ENCODE data around the gene SLC38A8.

The SLC38A8 gene

DNA sequence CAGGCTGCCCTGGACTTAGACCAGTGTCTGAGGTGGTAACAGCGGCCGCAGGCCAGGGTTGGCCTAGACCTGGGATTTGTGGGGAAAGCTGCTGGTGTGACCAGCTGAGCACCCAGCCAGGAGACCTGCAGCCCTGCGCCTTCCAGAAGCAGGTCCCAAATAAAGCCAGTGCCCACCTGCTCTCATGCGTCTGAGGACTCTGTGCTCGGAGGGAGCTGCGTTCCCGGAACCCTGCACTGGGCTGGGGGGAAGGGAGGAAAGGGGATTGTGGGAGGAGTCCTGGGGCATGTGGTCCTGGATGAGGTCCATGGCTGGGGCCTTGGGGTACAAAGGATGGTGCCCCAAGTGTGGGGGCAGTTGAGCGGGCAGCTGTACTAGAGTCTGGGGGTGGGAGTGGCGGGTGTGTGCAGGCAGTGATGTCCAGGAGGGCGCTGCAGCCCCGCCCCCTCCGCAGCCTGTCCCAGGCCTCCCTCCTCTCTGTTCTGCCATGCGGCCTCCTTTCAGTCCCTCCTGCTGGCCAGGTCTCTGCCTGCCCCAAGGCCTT is 76.4 kb downstream of the SLC38A8 start:
- H3K4me3 ChIP-seq (ENCODE audit: low read depth in 1 of 2, low read length in 1 of 2): no peak overlapping the region
- H3K9me3 ChIP-seq: no peaks in the 10 kb centered on the region
- H3K36me3 ChIP-seq: peaks cover 4% of the 10 kb centered on the region
- H3K27ac ChIP-seq: no peak overlapping the region
- peaks cover 0 to 4% of the 10 kb centered on the region in 2 experiments for H3K4me1 ChIP-seq (ENCODE audit: control insufficient read depth in 1 of 2, insufficient read depth in 1 of 2, low read depth in 1 of 2, low read length in 1 of 2)
- H3K27me3 ChIP-seq: peaks cover 42% of the 10 kb centered on the region
- TF ChIP-seq, protein P1, sequence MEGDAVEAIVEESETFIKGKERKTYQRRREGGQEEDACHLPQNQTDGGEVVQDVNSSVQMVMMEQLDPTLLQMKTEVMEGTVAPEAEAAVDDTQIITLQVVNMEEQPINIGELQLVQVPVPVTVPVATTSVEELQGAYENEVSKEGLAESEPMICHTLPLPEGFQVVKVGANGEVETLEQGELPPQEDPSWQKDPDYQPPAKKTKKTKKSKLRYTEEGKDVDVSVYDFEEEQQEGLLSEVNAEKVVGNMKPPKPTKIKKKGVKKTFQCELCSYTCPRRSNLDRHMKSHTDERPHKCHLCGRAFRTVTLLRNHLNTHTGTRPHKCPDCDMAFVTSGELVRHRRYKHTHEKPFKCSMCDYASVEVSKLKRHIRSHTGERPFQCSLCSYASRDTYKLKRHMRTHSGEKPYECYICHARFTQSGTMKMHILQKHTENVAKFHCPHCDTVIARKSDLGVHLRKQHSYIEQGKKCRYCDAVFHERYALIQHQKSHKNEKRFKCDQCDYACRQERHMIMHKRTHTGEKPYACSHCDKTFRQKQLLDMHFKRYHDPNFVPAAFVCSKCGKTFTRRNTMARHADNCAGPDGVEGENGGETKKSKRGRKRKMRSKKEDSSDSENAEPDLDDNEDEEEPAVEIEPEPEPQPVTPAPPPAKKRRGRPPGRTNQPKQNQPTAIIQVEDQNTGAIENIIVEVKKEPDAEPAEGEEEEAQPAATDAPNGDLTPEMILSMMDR (IDR thresholded peaks at IDR 0.05): no peak

DNA sequence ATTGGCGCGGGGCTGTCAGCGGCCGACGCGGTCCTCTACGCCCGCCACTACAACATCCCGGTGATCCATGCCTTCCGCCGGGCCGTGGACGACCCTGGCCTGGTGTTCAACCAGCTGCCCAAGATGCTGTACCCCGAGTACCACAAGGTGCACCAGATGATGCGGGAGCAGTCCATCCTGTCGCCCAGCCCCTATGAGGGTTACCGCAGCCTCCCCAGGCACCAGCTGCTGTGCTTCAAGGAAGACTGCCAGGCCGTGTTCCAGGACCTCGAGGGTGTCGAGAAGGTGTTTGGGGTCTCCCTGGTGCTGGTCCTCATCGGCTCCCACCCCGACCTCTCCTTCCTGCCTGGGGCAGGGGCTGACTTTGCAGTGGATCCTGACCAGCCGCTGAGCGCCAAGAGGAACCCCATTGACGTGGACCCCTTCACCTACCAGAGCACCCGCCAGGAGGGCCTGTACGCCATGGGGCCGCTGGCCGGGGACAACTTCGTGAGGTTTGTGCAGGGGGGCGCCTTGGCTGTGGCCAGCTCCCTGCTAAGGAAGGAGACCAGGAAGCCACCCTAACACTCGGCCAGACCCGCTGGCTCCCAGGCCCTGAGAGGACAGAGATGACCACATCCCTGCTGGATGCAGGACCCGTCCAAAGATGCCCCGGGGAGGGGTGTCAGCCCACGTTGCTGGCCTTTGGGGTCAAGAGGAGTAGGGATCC is 77.0 kb downstream of the SLC38A8 start:
- no peak overlapping the region for H3K27ac ChIP-seq
- TF ChIP-seq, protein P1 (IDR thresholded peaks at IDR 0.05): no peak

DNA sequence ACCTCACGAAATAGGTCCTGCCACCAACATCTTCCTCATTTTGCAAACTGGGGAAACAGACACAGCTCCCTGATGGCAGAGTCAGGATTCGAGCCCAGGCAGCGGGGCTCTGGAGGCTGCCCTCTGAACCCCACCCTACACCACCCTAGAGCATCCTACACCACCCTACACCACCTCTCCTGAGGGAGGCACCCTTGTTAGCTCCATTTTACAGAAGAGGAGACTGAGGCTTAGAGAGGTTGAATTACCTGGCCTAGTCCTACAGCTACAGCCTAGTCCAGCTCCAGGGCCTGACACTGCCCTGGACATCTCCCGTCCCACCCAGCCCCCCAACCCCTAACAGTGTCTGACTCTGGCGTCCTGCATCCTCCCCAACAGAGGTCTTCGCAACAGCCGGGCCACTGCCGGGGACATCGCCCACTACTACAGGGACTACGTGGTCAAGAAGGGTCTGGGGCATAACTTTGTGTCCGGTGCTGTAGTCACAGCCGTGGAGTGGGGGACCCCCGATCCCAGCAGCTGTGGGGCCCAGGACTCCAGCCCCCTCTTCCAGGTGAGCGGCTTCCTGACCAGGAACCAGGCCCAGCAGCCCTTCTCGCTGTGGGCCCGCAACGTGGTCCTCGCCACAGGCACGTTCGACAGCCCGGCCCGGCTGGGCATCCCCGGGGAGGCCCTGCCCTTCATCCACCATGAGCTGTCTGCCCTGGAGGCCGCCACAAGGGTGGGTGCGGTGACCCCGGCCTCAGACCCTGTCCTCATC is 77.7 kb downstream of the SLC38A8 start:
- Histone ChIP-seq H3K36me3 (peaks cover 4% of the 10 kb centered on the region), H3K4me3 (ENCODE audit: low read depth in 1 of 2, low read length in 1 of 2) (no peak overlapping the region), H3K9me3 (no peaks in the 10 kb centered on the region), H3K4me1 (ENCODE audit: control insufficient read depth in 1 of 2, insufficient read depth in 1 of 2, low read depth in 1 of 2, low read length in 1 of 2) (peaks cover 0 to 4% of the 10 kb centered on the region in 2 experiments), H3K27ac (no peak overlapping the region), H3K27me3 (peaks cover 29% of the 10 kb centered on the region)
- TF ChIP-seq, protein P1 (IDR thresholded peaks at IDR 0.05): no peak

More for the DNA sequence above, 77.0 kb downstream of the SLC38A8 start:
- no peak overlapping the region for H3K4me3 ChIP-seq (ENCODE audit: low read depth in 1 of 2, low read length in 1 of 2)
- peaks cover 0 to 4% of the 10 kb centered on the region in 2 experiments for H3K4me1 ChIP-seq (ENCODE audit: control insufficient read depth in 1 of 2, insufficient read depth in 1 of 2, low read depth in 1 of 2, low read length in 1 of 2)
- H3K36me3 ChIP-seq: peaks cover 4% of the 10 kb centered on the region
- H3K9me3 ChIP-seq: no peaks in the 10 kb centered on the region
- peaks cover 36% of the 10 kb centered on the region for H3K27me3 ChIP-seq

DNA sequence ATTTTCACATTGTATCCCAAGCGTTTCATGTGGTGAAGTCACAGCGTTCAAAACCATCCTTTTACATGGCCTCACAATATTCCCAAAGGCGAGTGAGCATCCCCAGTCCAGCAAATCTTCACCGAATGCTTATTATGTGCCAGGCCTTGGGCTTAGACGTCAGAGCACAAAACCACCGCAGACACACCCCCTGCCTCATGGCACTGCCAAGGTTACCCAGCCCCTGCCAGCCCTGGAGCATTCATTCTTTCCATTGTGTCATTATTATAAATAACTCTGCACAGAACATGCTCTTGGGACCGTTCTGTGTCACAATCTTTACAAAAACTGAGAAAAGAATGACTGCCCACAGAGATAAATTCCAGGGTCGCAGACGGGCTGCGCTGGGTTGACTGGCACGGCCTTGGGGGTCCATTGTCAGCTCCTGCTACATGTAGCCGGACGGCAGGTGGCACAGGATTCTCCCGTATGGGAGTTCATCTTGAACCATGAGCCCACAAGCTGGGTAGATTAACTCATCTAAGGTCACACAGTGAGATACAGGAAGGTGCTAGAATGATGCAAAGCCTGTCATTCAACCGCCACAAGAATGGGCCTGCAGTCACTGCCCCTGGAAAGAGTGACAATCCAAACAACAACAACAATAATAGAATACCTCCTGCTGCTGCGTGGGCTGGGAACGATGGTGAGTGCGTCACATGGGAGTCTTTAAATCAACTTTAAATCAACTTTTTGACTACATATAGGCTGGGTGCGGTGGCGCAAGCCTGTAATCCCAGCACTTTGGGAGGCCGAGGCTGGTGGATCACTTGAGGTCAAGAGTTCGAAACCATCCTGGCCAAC is 79.1 kb downstream of the SLC38A8 start:
- Histone ChIP-seq H3K27me3 (peaks cover 15% of the 10 kb centered on the region), H3K4me1 (ENCODE audit: control insufficient read depth in 1 of 2, insufficient read depth in 1 of 2, low read depth in 1 of 2, low read length in 1 of 2) (peaks cover 0 to 4% of the 10 kb centered on the region in 2 experiments), H3K27ac (no peak overlapping the region), H3K9me3 (no peaks in the 10 kb centered on the region), H3K36me3 (peaks cover 4% of the 10 kb centered on the region), H3K4me3 (ENCODE audit: low read depth in 1 of 2, low read length in 1 of 2) (no peak overlapping the region)
- TF ChIP-seq, protein P1 (IDR thresholded peaks at IDR 0.05): no peak

DNA sequence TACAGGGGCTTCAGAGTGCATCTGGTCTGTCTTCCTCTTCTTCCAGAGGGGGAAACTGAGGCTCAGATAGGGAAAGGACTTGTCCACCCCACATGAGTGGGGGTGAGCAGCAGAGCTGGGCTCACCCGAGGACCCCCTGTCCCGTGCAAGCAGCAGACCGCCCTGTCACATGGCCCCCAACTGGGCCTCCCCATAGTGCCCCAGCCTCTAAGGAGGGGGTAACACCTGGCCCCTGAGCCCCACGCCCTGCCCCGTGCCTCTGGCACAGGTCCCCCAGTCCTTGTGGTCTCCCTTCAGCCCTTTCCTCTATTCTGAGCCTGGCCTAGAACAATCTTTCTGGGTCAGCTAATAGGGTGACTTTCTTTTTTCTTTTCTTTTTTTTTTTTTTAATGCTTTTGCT is 81.0 kb downstream of the SLC38A8 start:
- H3K9me3 ChIP-seq: no peaks in the 10 kb centered on the region

More for the DNA sequence above, 81.0 kb downstream of the SLC38A8 start:
- Histone ChIP-seq H3K36me3 (peaks cover 4% of the 10 kb centered on the region), H3K27me3 (no peaks in the 10 kb centered on the region), H3K4me1 (ENCODE audit: control insufficient read depth in 1 of 2, insufficient read depth in 1 of 2, low read depth in 1 of 2, low read length in 1 of 2) (peaks cover 0 to 4% of the 10 kb centered on the region in 2 experiments), H3K27ac (no peak overlapping the region), H3K4me3 (ENCODE audit: low read depth in 1 of 2, low read length in 1 of 2) (no peak overlapping the region)
- TF ChIP-seq, protein P1 (IDR thresholded peaks at IDR 0.05): no peak
